ENCODE data around the gene TRAPPC2B.

TRAPPC2B gene

DNA sequence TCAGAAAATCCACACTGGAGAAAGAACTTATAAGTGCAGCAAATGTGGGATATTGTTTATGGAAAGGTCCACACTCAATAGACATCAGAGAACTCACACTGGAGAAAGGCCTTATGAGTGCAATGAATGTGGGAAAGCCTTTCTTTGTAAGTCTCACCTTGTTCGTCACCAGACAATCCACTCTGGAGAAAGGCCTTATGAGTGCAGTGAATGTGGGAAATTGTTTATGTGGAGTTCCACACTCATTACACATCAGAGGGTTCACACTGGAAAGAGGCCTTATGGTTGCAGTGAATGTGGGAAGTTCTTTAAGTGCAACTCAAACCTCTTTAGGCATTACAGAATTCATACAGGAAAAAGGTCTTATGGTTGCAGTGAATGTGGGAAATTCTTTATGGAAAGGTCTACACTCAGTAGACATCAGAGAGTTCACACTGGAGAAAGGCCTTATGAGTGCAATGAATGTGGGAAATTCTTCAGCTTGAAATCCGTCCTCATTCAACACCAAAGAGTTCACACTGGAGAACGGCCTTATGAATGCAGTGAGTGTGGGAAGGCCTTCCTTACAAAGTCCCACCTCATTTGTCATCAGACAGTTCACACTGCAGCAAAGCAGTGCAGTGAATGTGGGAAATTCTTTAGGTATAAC lies 14.3 kb downstream of the TRAPPC2B start:
- Histone ChIP-seq H3K4me1 (ENCODE audit: control insufficient read depth, insufficient read depth, low read length) (no peaks in the 10 kb centered on the region), H3K27me3 (ENCODE audit: control insufficient read depth, insufficient read depth, low read length) (no peaks in the 10 kb centered on the region), H3K4me3 (ENCODE audit: low read length) (no peak overlapping the region), H3K9ac (ENCODE audit: low read length) (no peak overlapping the region), H3K9me3 (ENCODE audit: control insufficient read depth, low read length) (peaks cover 12% of the 10 kb centered on the region), H3K36me3 (ENCODE audit: control insufficient read depth, insufficient read depth, low read length) (peaks cover 13% of the 10 kb centered on the region)

DNA sequence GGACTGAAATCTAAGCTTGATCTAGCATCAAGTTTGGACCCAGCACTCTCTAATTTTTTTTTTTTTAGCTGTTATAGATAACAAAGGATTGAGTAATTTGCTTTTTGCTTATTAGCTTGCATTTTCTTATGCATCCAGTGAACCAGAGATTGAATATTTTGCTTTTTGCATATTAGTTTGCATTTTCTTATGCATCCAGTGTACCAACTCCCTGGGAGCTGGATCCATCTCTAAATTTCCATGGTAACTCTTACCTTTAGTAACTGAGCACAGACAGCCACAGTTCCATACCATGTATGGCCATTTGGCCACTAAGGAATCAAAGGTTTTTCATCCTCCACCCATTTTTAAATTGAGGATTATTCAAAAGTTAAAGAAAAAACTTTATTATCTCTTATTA lies 17.6 kb downstream of the TRAPPC2B start:
- Histone ChIP-seq H3K4me3 (ENCODE audit: low read length) (no peak overlapping the region), H3K9ac (ENCODE audit: low read length) (no peak overlapping the region), H3K4me1 (ENCODE audit: control insufficient read depth, insufficient read depth, low read length) (no peaks in the 10 kb centered on the region), H3K27me3 (ENCODE audit: control insufficient read depth, insufficient read depth, low read length) (no peaks in the 10 kb centered on the region), H3K9me3 (ENCODE audit: control insufficient read depth, low read length) (peaks cover 12% of the 10 kb centered on the region), H3K36me3 (ENCODE audit: control insufficient read depth, insufficient read depth, low read length) (peaks cover 13% of the 10 kb centered on the region)

DNA sequence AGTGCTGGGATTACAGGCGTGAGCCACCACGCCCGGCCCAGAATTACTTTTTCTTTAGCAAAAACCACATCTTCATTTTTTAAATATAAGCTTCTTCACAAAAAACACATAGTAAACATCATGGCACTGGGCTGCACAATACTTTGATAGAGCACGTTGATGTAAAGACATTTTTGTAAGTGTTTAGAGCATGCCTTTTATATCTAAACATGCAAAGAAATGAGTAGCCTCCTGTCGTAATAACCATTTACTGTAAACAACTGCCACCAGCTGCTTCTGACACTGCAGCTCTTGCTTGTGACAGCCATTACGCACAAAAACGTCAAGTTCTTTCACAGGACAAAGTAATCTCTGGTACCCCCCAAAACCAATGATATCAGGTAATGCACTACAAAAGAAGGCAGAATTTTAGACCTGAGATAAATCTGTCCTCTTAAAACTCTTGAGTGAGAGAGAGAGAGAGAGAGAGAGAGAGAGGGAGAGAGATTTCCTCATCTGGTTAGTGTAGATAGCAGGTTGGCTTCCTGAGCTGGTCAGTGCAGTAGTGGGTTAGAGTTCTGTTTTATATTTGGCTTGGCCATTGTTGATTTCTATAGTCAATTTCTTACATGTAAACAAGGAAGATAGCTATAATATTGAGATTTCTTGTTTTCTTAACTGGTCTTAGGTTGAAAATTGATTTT lies 19.6 kb downstream of the TRAPPC2B start:
- Histone ChIP-seq H3K36me3 (ENCODE audit: control insufficient read depth, insufficient read depth, low read length) (no peaks in the 10 kb centered on the region), H3K4me3 (ENCODE audit: low read length) (no peak overlapping the region), H3K9me3 (ENCODE audit: control insufficient read depth, low read length) (peaks cover 2% of the 10 kb centered on the region), H3K27me3 (ENCODE audit: control insufficient read depth, insufficient read depth, low read length) (no peaks in the 10 kb centered on the region), H3K4me1 (ENCODE audit: control insufficient read depth, insufficient read depth, low read length) (no peaks in the 10 kb centered on the region), H3K9ac (ENCODE audit: low read length) (no peak overlapping the region)

DNA sequence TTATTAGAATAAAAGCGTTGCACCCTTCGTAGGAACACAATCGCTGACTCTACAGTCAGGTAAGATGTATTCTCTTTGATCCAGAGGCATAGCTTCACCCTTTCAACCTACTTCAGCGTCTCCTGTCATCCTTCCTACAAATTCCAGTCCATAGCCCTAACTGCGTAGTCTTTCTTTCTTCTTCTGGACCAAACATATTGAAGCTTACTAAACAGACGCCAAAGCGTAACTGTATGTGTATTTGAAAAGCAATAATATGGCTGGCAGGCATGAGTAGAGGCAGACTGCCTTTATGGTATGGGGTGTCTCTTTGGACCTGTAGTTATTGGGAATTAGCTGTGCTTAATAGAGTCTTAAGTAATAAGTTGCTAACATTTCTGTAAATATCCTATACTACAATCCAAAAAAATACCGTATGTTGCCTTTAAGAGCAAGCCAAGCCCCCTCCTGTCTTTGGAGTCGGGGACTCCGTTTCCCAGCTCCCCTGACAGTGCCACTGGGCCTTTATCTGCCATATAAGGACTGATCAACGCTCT lies 25.9 kb downstream of the TRAPPC2B start:
- H3K36me3 ChIP-seq (ENCODE audit: control insufficient read depth, insufficient read depth, low read length), result no peaks in the 10 kb centered on the region
- H3K4me3 ChIP-seq (ENCODE audit: low read length), result peak overlapping the region; percentile 61
- H3K9me3 ChIP-seq (ENCODE audit: control insufficient read depth, low read length), result no peaks in the 10 kb centered on the region
- H3K9ac ChIP-seq (ENCODE audit: low read length), result peak overlapping the region; percentile 88
- H3K4me1 ChIP-seq (ENCODE audit: control insufficient read depth, insufficient read depth, low read length), result peaks cover 9% of the 10 kb centered on the region
- no peaks in the 10 kb centered on the region for H3K27me3 ChIP-seq (ENCODE audit: control insufficient read depth, insufficient read depth, low read length)

DNA sequence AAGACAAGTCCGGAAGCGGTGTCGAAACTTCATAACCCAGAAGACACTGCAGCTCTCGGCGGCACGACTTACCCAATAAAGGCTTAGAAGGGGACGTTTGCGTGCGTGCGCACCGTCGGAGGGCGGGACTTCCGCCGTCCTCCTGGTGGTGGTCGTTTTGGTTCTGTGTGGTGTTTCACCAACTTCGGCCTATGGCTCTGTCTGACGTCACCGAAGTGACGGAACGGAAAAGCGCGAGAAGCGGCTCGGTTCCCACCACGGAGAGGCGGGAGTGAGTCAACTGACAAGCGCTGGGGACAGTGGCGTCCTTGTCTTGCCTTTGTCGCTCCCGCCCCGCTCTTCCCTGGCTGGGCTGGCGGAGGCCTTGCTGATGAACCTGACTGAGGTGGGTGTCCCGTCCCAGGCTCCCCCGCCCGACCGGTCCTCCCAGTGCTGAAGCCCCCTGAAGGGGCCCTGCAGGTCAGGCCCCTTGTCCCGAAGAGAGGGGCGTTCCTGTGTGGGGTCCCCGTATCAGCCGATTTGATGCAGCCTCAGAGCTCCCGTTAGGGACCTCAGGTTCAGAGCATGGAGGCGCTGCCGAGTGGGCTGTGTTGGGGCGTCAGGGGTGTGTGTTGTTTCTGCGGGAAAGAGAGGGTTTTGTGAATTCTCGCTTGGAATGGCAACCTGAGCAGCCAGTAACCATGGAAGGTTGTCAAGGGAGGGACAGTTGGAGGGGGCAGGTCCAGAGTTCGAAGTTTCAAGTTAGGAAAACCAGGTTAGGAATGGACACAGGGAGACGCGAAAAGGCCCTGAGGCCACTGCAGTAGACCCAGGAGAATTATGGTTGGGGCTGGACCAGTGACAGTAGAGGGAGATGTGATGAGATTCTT lies 26.6 kb downstream of the TRAPPC2B start, which contains the start of gene ZNF548:
Gene ZNF548 (plus strand): TSS at position 125 of the 869 bp plus-strand sequence. CDS start 246 bp downstream, at position 371.
- Histone ChIP-seq H3K4me3 (ENCODE audit: low read length) (peak within 1 kb of the TSS; percentile 61), H3K27me3 (ENCODE audit: control insufficient read depth, insufficient read depth, low read length) (no peaks in the 10 kb centered on the region), H3K9ac (ENCODE audit: low read length) (peak within 1 kb of the TSS; percentile 88), H3K9me3 (ENCODE audit: control insufficient read depth, low read length) (no peaks in the 10 kb centered on the region), H3K36me3 (ENCODE audit: control insufficient read depth, insufficient read depth, low read length) (no peaks in the 10 kb centered on the region), H3K4me1 (ENCODE audit: control insufficient read depth, insufficient read depth, low read length) (peaks cover 9% of the 10 kb centered on the region)

DNA sequence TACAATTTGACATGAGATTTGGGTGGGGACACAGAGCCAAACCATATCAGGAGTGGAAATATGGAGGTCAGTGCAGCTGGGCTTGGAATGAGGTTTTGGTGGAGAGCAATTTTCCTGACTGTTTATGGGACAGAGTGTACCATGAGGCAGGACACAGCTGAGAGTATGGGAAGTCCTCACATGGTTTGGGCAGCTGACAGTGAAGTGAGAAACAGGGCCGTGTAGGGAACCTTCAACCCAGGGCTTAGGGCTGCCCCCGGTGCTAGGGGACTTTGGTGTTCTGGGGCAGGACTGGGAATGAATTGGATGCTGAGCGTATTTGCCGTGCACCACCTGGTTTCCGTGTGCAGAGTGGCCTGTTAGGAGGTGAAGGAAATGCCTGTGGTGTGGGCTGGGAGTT lies 32.4 kb downstream of the TRAPPC2B start:
- Histone ChIP-seq H3K27me3 (ENCODE audit: control insufficient read depth, insufficient read depth, low read length) (no peaks in the 10 kb centered on the region), H3K36me3 (ENCODE audit: control insufficient read depth, insufficient read depth, low read length) (peaks cover 7% of the 10 kb centered on the region), H3K4me3 (ENCODE audit: low read length) (no peak overlapping the region), H3K9me3 (ENCODE audit: control insufficient read depth, low read length) (peaks cover 6% of the 10 kb centered on the region), H3K4me1 (ENCODE audit: control insufficient read depth, insufficient read depth, low read length) (peaks cover 2% of the 10 kb centered on the region), H3K9ac (ENCODE audit: low read length) (no peak overlapping the region)

DNA sequence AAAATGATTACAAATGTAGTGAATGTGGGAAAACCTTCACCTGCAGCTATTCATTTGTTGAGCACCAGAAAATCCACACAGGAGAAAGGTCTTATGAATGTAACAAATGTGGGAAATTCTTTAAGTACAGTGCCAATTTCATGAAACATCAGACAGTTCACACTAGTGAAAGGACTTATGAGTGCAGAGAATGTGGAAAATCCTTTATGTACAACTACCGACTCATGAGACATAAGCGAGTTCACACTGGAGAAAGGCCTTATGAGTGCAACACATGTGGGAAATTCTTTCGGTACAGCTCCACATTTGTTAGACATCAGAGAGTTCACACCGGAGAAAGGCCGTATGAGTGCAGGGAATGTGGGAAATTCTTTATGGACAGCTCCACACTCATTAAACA lies 35.5 kb downstream of the TRAPPC2B start:
- H3K27me3 ChIP-seq (ENCODE audit: control insufficient read depth, insufficient read depth, low read length), result no peaks in the 10 kb centered on the region
- H3K4me3 ChIP-seq (ENCODE audit: low read length), result no peak overlapping the region
- no peaks in the 10 kb centered on the region for H3K4me1 ChIP-seq (ENCODE audit: control insufficient read depth, insufficient read depth, low read length)
- H3K9me3 ChIP-seq (ENCODE audit: control insufficient read depth, low read length), result peaks cover 6% of the 10 kb centered on the region
- H3K9ac ChIP-seq (ENCODE audit: low read length), result no peak overlapping the region
- H3K36me3 ChIP-seq (ENCODE audit: control insufficient read depth, insufficient read depth, low read length), result peaks cover 12% of the 10 kb centered on the region

DNA sequence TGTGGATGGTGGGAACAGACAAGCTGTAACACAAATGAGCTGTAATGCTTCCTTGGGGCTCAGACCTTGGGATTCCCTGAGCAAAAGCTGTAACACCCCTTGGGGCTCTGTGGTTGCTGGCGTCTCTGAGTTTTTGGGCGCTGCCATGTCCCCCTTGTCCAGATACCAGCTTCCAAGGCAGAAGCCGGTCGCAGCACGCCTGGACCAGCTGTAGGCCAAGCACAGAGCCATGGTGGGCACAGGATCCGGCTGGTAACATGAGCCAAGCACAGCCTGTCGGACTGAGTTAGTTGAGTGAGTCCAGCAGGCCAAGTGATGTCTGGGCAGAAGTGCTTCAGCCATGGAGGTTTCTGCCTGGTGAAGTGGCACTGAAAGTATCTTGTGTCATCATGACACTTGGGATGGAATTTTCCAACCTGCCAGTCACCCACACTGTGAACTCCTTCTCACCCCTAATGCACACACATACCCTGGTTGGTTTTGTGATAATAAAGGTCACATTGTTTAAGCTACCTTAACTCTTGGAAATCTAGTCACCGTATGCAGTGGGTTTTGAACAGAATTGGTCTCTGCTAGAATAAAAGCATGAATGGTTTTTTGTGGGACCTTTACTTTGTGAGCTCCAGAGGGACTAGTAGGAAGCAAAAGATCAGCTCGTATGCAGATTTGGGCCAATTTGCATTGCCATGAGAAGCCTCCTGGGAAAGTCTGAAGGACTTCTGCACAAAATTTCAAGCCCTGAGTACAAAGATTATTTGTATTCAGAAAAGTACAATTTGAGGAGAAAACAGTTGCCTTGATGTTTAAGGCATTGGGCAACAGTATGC lies 40.6 kb downstream of the TRAPPC2B start:
- Histone ChIP-seq H3K9me3 (ENCODE audit: control insufficient read depth, low read length) (peaks cover under 1% of the 10 kb centered on the region), H3K9ac (ENCODE audit: low read length) (no peak overlapping the region), H3K4me1 (ENCODE audit: control insufficient read depth, insufficient read depth, low read length) (no peaks in the 10 kb centered on the region), H3K27me3 (ENCODE audit: control insufficient read depth, insufficient read depth, low read length) (no peaks in the 10 kb centered on the region), H3K4me3 (ENCODE audit: low read length) (no peak overlapping the region), H3K36me3 (ENCODE audit: control insufficient read depth, insufficient read depth, low read length) (peaks cover 10% of the 10 kb centered on the region)

DNA sequence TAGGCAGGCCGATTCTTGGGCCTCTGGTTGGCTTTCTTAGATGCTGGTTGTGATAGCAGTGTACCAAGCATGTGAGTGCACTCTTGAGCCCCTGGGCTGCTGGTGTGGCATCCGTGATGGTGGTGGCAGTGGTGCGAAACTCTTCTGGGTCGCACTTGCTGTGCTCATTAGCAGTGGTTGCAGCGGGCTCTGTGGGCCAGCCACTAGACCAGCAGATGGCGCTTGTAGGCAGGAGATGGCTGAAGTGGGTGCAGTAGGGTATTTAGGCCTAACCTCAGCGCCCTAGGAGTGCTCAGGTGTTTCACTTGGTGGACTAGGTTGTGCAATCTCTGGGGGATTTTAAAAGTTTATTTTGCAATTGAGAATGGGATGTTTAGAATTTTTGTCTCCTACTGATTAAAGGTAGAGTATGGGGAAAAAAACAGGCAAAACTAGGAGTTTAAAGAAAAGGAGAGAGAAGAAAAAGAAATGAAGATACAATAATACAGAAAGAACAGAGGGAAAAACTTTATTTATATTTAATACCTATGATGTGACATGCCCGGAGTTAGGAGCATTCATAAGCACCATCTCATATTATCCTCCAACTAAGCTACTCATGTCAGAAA lies 43.3 kb downstream of the TRAPPC2B start:
- Histone ChIP-seq H3K4me3 (ENCODE audit: low read length) (no peak overlapping the region), H3K36me3 (ENCODE audit: control insufficient read depth, insufficient read depth, low read length) (peaks cover 5% of the 10 kb centered on the region), H3K27me3 (ENCODE audit: control insufficient read depth, insufficient read depth, low read length) (no peaks in the 10 kb centered on the region), H3K9ac (ENCODE audit: low read length) (no peak overlapping the region), H3K9me3 (ENCODE audit: control insufficient read depth, low read length) (no peaks in the 10 kb centered on the region), H3K4me1 (ENCODE audit: control insufficient read depth, insufficient read depth, low read length) (peaks cover under 1% of the 10 kb centered on the region)

DNA sequence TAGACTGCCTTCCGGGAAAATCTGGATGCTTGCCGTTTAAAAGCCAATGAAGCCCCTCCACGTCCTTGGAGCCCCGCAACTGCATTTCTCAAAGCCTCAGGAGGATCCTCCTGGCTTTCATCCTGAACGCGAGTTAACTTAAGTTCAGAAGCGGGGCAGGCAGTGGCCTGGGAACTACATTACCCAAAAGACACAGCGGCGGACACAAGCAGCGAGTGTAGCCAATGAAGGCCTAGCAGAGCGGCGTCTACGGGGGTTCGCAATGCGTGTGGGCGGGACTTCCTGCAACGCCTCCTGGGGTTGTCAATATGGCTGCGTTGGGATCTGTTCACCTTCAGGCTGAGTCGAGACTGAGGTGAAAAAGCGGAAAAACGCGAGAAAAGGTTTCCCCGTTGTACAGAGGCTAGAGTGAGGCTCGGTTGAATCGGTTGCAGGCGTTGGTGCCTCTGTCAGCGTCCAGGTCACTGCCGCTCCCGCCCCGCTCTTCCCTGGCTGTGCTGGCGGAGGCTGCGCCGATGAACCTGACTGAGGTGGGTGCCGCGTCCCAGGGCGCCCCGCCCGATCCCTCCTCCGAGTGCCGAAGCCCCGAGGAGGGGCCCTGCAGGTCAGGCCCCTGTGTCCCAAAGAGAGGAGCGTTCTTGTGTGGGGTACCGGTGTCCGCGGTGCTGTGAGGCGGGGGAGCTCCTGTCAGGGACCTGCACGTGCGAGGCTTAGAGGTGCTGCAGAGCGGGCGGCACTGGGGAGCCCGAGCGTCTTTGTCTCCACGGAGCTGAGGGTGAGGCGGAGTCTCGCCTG lies 47.7 kb downstream of the TRAPPC2B start, which contains the start of gene ZNF17:
Gene ZNF17 (plus strand): TSS at position 285 of the 795 bp plus-strand sequence. CDS start 2,455 bp downstream, outside the sequence.
- peak within 1 kb of the TSS; percentile 80 for H3K9ac ChIP-seq (ENCODE audit: low read length)
- H3K9me3 ChIP-seq (ENCODE audit: control insufficient read depth, low read length), result no peaks in the 10 kb centered on the region
- H3K36me3 ChIP-seq (ENCODE audit: control insufficient read depth, insufficient read depth, low read length), result no peaks in the 10 kb centered on the region
- no peaks in the 10 kb centered on the region for H3K27me3 ChIP-seq (ENCODE audit: control insufficient read depth, insufficient read depth, low read length)
- peaks cover 6% of the 10 kb centered on the region for H3K4me1 ChIP-seq (ENCODE audit: control insufficient read depth, insufficient read depth, low read length)
- peak within 1 kb of the TSS; percentile 95 for H3K4me3 ChIP-seq (ENCODE audit: low read length)
